GM23338 (cell line): ENCODE measurements around the gene PSAPL1. TPM values are rescaled to one million over a fixed set of nuclear protein-coding genes. Genes with fewer than 3 reads are reported as not detected.

Experiments used
- ATAC-seq: fragments of 200-7000 bp; cut with Tn5 transposase; 3 replicates; pipeline ENCODE4 v1.9.1; 2020
- DNase-seq: peaks from one replicate; pipeline ENCODE4 v3.0.0-alpha.2; 2015; ENCODE audit warnings: low spot score
- H2AFZ ChIP-seq: fragments of 200-600 bp; sonication (generic); 2 replicates; pipeline ENCODE4 v1.8.0; 2016; ENCODE audit warnings: antibody characterized with exemption, mild to moderate bottlenecking, moderate library complexity
- H3F3A ChIP-seq: fragments of 200-600 bp; sonication (generic); replicated peaks from 2 replicates; pipeline ENCODE4 v1.8.0; 2017; ENCODE audit warnings: antibody characterized with exemption, mixed run types, low read depth
- H3K27ac ChIP-seq: fragments of 200-600 bp; sonication (generic); 2 replicates; pipeline ENCODE4 v1.6.1; 2016; ENCODE audit warnings: low read depth
- H3K27me3 ChIP-seq: fragments of 200-600 bp; sonication (generic); 2 replicates; pipeline ENCODE4 v1.8.0; 2016; ENCODE audit warnings: mild to moderate bottlenecking, mixed run types, moderate library complexity; ENCODE audit not compliant: insufficient read depth
- H3K36me3 ChIP-seq: fragments of 200-600 bp; sonication (generic); 2 replicates; pipeline ENCODE4 v1.8.0; 2016; ENCODE audit warnings: mild to moderate bottlenecking; ENCODE audit not compliant: insufficient read depth
- H3K4me1 ChIP-seq: fragments of 200-600 bp; sonication (generic); 2 replicates; pipeline ENCODE4 v1.8.0; 2016; ENCODE audit warnings: mild to moderate bottlenecking, moderate library complexity; ENCODE audit not compliant: insufficient read depth
- H3K4me2 ChIP-seq: fragments of 200-600 bp; sonication (generic); 2 replicates; pipeline ENCODE4 v1.7.1; 2017; ENCODE audit warnings: mixed run types
- H3K4me3 ChIP-seq: fragments of 200-600 bp; sonication (generic); 2 replicates; pipeline ENCODE4 v1.6.1; 2016; ENCODE audit warnings: mixed run types
- H3K79me2 ChIP-seq: fragments of 200-600 bp; sonication (generic); replicated peaks from 2 replicates; pipeline ENCODE4 v1.8.0; 2017; ENCODE audit warnings: mild to moderate bottlenecking; ENCODE audit not compliant: insufficient read depth
- H3K9me2 ChIP-seq: fragments of 200-600 bp; sonication (generic); 2 replicates; pipeline ENCODE4 v1.8.0; 2017; ENCODE audit not compliant: insufficient read depth
- H4K20me1 ChIP-seq: fragments of 200-600 bp; sonication (generic); replicated peaks from 2 replicates; pipeline ENCODE4 v1.8.0; 2017; ENCODE audit warnings: mild to moderate bottlenecking; ENCODE audit not compliant: insufficient read depth
- H3K27ac Mint-ChIP-seq: 2 replicates; pipeline ENCODE4 v1.8.0; 2020; ENCODE audit warnings: inconsistent platforms, mild to moderate bottlenecking, moderate library complexity, mixed read lengths
- H3K27me3 Mint-ChIP-seq: 3 replicates; pipeline ENCODE4 v1.8.0; 2022; ENCODE audit warnings: low read depth, mild to moderate bottlenecking, moderate library complexity, mixed read lengths, inconsistent platforms; ENCODE audit not compliant: insufficient read depth, poor library complexity
- H3K36me3 Mint-ChIP-seq: 3 replicates; pipeline ENCODE4 v1.8.0; 2021; ENCODE audit warnings: low read depth, mild to moderate bottlenecking, inconsistent platforms, moderate library complexity, mixed read lengths
- H3K4me1 Mint-ChIP-seq: 3 replicates; pipeline ENCODE4 v1.8.0; 2020; ENCODE audit warnings: mild to moderate bottlenecking, inconsistent platforms, mixed read lengths
- H3K4me3 Mint-ChIP-seq: 3 replicates; pipeline ENCODE4 v1.8.0; 2021; ENCODE audit warnings: moderate library complexity, mild to moderate bottlenecking, inconsistent platforms, mixed read lengths
- H3K9me3 Mint-ChIP-seq: 3 replicates; pipeline ENCODE4 v1.8.0; 2020; ENCODE audit warnings: moderate library complexity, mild to moderate bottlenecking, inconsistent platforms, mixed read lengths
- CREB1 ChIP-seq: fragments of 250-450 bp; sonication (Bioruptor Pico); IDR thresholded peaks from 2 replicates; pipeline ENCODE4 v1.5.0; 2020; ENCODE audit warnings: low read depth, mild to moderate bottlenecking, moderate library complexity
- EZH2 ChIP-seq: fragments of 200-600 bp; sonication (generic); IDR thresholded peaks from one replicate; pipeline ENCODE4 v1.8.0; 2017; ENCODE audit warnings: antibody characterized with exemption, mild to moderate bottlenecking, low read depth; ENCODE audit not compliant: unreplicated experiment
- JUNB ChIP-seq: IDR thresholded peaks from one replicate; pipeline ENCODE4 v1.6.1; 2016; ENCODE audit warnings: antibody characterized with exemption; ENCODE audit not compliant: unreplicated experiment
- NANOG ChIP-seq: IDR thresholded peaks from 2 replicates; pipeline ENCODE4 v1.6.1; 2016; ENCODE audit warnings: antibody characterized with exemption, borderline replicate concordance
- POLR2AphosphoS5 ChIP-seq: IDR thresholded peaks from 2 replicates; pipeline ENCODE4 v1.6.1; 2016; ENCODE audit warnings: antibody characterized with exemption, low read depth
- ZNF114 ChIP-seq: fragments of 250-450 bp; sonication (Bioruptor Pico); IDR thresholded peaks from 2 replicates; pipeline ENCODE4 v1.5.0; 2020; ENCODE audit warnings: mild to moderate bottlenecking, moderate library complexity
- ZNF331 ChIP-seq: fragments of 250-450 bp; sonication (Bioruptor Pico); IDR thresholded peaks from 2 replicates; pipeline ENCODE4 v1.5.0; 2020; ENCODE audit warnings: low read depth, mild to moderate bottlenecking, moderate library complexity
- polyA plus RNA-seq: library from polyadenylated mRNA; unstranded; fragments of >200 nt; fragmentation: Nextera tagmentation; extraction: Ambion mirVana; gene quantifications from 2 replicates; pipeline ENCODE4 v1.2.1, GENCODE V29; 2016
- total RNA-seq: library from RNA; depleted of rRNA; stranded (reverse); fragments of >200 nt; shearing (Covaris generic); gene quantifications from 2 replicates; pipeline ENCODE4 v1.2.3, GENCODE V29; 2014
- TF ChIP-seq, protein P1 (sequence below): IDR thresholded peaks from 2 replicates; pipeline ENCODE4 v1.6.1; 2016; ENCODE audit warnings: antibody characterized with exemption
- TF ChIP-seq, protein P2 (sequence below), 2 experiments: fragments of 200-600 bp in 1 of 2; sonication (generic) in 1 of 2; conservative IDR thresholded peaks; 2 replicates each; pipeline versions ENCODE4 v1.5.1 to v1.6.1; 2016 to 2017; ENCODE audit warnings: antibody characterized with exemption in 2 of 2, low read depth in 2 of 2, mild to moderate bottlenecking in 2 of 2, moderate library complexity in 1 of 2
- TF ChIP-seq, protein P3 (sequence below): fragments of 250-450 bp; sonication (Bioruptor Pico); IDR thresholded peaks from 2 replicates; pipeline ENCODE4 v1.5.0; 2020; ENCODE audit warnings: mild to moderate bottlenecking, moderate library complexity

PSAPL1 gene
- total and polyA plus RNA-seq, 2 experiments from 2014 or later = not detected

DNA sequence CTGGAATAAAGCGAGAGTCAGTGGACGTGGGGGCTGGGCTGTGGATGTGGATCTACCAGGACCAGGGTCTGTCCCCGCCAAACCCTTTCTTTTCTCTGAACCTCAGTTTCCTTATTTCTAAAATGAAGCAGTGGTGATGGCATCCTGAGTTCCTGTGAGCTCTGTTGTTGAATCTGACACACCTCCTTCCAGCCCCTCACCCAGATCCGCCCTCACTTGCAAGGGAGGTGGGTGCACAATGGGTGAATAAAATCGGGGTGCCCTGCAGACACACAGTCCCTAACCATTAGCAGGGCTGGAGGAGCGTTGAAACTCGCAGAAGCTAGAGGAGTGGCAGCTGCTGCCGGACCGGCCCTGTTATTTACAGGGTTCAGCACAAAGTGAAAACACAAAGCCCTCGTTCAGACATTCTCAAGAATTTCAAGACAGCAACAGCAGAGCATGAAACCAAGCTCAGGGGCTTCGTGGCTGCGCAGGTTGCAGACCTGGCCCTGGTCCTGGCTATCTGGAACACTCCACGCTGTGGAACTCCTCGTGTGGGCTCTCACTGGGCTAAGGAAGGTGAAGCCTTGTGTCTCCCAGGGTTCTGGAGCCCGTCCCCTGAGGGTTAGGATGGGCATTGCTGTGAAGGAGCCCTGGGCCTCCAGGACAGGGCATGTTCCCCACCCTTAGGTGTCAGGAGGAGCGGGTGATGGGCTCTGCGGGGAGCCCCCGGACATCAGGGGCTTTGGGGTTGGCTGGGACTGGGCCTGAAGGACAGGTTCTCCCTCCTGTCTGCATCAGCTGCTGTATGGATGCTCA lies 42.9 kb downstream of the PSAPL1 start:
- Mint-ChIP-seq H3K36me3 (no peaks in the 10 kb centered on the region), H3K27ac (no peak overlapping the region), H3K27me3 (peaks cover 10% of the 10 kb centered on the region), H3K4me1 (peaks cover 3% of the 10 kb centered on the region; the same call in 2 of the 3 replicates), H3K9me3 (no peaks in the 10 kb centered on the region), H3K4me3 (no peak overlapping the region)
- no peaks in the 10 kb centered on the region for H3K36me3 ChIP-seq
- ATAC-seq = no peak
- no peaks in the 10 kb centered on the region for H3K4me1 ChIP-seq
- H3K27me3 ChIP-seq = no peaks in the 10 kb centered on the region
- H3K27ac ChIP-seq = no peak overlapping the region
- H4K20me1 ChIP-seq = no peaks in the 10 kb centered on the region
- no peak overlapping the region for H3K4me2 ChIP-seq
- no peak for DNase-seq
- H3K9me2 ChIP-seq = no peaks in the 10 kb centered on the region
- TF ChIP-seq, protein P1, sequence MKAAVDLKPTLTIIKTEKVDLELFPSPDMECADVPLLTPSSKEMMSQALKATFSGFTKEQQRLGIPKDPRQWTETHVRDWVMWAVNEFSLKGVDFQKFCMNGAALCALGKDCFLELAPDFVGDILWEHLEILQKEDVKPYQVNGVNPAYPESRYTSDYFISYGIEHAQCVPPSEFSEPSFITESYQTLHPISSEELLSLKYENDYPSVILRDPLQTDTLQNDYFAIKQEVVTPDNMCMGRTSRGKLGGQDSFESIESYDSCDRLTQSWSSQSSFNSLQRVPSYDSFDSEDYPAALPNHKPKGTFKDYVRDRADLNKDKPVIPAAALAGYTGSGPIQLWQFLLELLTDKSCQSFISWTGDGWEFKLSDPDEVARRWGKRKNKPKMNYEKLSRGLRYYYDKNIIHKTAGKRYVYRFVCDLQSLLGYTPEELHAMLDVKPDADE = no peak
- no peak overlapping the region for H3K4me3 ChIP-seq
- no peaks in the 10 kb centered on the region for H3K79me2 ChIP-seq
- no peak overlapping the region for H2AFZ ChIP-seq
- H3F3A ChIP-seq = no peaks in the 10 kb centered on the region

GRCh38 chr4:7390906-7391636 lies 43.7 kb downstream of the PSAPL1 start:
- Histone ChIP-seq H3F3A (no peaks in the 10 kb centered on the region), H3K4me2 (no peak overlapping the region), H3K4me3 (no peak overlapping the region), H3K4me1 (no peaks in the 10 kb centered on the region), H3K36me3 (no peaks in the 10 kb centered on the region), H2AFZ (no peak overlapping the region), H3K79me2 (no peaks in the 10 kb centered on the region), H3K27me3 (no peaks in the 10 kb centered on the region), H3K9me2 (no peaks in the 10 kb centered on the region), H3K27ac (no peak overlapping the region), H4K20me1 (no peaks in the 10 kb centered on the region)
- no peak overlapping the region for H3K4me3 Mint-ChIP-seq
- peaks cover 10% of the 10 kb centered on the region for H3K27me3 Mint-ChIP-seq
- no peak overlapping the region for H3K27ac Mint-ChIP-seq
- no peaks in the 10 kb centered on the region for H3K36me3 Mint-ChIP-seq
- H3K4me1 Mint-ChIP-seq = peaks cover 3% of the 10 kb centered on the region; the same call in 2 of the 3 replicates
- no peaks in the 10 kb centered on the region for H3K9me3 Mint-ChIP-seq
- ATAC-seq (no peak), DNase-seq (no peak)
- TF ChIP-seq ZNF114 (CRISPR knock-in tag) = no peak
- no peak for TF ChIP-seq CREB1 (CRISPR knock-in tag)
- TF ChIP-seq JUNB = no peak
- no peak for TF ChIP-seq POLR2AphosphoS5
- TF ChIP-seq, protein P2, sequence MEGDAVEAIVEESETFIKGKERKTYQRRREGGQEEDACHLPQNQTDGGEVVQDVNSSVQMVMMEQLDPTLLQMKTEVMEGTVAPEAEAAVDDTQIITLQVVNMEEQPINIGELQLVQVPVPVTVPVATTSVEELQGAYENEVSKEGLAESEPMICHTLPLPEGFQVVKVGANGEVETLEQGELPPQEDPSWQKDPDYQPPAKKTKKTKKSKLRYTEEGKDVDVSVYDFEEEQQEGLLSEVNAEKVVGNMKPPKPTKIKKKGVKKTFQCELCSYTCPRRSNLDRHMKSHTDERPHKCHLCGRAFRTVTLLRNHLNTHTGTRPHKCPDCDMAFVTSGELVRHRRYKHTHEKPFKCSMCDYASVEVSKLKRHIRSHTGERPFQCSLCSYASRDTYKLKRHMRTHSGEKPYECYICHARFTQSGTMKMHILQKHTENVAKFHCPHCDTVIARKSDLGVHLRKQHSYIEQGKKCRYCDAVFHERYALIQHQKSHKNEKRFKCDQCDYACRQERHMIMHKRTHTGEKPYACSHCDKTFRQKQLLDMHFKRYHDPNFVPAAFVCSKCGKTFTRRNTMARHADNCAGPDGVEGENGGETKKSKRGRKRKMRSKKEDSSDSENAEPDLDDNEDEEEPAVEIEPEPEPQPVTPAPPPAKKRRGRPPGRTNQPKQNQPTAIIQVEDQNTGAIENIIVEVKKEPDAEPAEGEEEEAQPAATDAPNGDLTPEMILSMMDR (conservative IDR thresholded peaks at IDR 0.05; ENCODE audit: low read depth in 2 of 2) = no peak
- TF ChIP-seq ZNF331 = no peak
- no peak for TF ChIP-seq EZH2
- no peak for TF ChIP-seq NANOG
- TF ChIP-seq, protein P3, sequence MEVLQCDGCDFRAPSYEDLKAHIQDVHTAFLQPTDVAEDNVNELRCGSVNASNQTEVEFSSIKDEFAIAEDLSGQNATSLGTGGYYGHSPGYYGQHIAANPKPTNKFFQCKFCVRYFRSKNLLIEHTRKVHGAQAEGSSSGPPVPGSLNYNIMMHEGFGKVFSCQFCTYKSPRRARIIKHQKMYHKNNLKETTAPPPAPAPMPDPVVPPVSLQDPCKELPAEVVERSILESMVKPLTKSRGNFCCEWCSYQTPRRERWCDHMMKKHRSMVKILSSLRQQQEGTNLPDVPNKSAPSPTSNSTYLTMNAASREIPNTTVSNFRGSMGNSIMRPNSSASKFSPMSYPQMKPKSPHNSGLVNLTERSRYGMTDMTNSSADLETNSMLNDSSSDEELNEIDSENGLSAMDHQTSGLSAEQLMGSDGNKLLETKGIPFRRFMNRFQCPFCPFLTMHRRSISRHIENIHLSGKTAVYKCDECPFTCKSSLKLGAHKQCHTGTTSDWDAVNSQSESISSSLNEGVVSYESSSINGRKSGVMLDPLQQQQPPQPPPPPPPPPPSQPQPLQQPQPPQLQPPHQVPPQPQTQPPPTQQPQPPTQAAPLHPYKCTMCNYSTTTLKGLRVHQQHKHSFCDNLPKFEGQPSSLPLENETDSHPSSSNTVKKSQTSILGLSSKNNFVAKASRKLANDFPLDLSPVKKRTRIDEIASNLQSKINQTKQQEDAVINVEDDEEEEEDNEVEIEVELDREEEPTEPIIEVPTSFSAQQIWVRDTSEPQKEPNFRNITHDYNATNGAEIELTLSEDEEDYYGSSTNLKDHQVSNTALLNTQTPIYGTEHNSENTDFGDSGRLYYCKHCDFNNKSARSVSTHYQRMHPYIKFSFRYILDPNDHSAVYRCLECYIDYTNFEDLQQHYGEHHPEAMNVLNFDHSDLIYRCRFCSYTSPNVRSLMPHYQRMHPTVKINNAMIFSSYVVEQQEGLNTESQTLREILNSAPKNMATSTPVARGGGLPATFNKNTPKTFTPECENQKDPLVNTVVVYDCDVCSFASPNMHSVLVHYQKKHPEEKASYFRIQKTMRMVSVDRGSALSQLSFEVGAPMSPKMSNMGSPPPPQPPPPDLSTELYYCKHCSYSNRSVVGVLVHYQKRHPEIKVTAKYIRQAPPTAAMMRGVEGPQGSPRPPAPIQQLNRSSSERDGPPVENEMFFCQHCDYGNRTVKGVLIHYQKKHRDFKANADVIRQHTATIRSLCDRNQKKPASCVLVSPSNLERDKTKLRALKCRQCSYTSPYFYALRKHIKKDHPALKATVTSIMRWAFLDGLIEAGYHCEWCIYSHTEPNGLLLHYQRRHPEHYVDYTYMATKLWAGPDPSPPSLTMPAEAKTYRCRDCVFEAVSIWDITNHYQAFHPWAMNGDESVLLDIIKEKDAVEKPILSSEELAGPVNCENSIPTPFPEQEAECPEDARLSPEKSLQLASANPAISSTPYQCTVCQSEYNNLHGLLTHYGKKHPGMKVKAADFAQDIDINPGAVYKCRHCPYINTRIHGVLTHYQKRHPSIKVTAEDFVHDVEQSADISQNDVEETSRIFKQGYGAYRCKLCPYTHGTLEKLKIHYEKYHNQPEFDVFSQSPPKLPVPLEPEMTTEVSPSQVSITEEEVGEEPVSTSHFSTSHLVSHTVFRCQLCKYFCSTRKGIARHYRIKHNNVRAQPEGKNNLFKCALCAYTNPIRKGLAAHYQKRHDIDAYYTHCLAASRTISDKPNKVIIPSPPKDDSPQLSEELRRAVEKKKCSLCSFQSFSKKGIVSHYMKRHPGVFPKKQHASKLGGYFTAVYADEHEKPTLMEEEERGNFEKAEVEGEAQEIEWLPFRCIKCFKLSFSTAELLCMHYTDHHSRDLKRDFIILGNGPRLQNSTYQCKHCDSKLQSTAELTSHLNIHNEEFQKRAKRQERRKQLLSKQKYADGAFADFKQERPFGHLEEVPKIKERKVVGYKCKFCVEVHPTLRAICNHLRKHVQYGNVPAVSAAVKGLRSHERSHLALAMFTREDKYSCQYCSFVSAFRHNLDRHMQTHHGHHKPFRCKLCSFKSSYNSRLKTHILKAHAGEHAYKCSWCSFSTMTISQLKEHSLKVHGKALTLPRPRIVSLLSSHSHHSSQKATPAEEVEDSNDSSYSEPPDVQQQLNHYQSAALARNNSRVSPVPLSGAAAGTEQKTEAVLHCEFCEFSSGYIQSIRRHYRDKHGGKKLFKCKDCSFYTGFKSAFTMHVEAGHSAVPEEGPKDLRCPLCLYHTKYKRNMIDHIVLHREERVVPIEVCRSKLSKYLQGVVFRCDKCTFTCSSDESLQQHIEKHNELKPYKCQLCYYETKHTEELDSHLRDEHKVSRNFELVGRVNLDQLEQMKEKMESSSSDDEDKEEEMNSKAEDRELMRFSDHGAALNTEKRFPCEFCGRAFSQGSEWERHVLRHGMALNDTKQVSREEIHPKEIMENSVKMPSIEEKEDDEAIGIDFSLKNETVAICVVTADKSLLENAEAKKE (CRISPR knock-in tag) = no peak
